RPMI7951 (cell line): ENCODE measurements around the gene PRX. TPM values are rescaled to one million over a fixed set of nuclear protein-coding genes. Genes with fewer than 3 reads are reported as not detected.
"Not testable (repeated sequence)": the region's sequence is repeated elsewhere in the genome, so short reads cannot be mapped to it uniquely, and the experiment has no call there.

Source experiments
- DNase-seq: peaks from one replicate; pipeline ENCODE4 v3.0.0-alpha.2; 2012; ENCODE audit warnings: low read depth
- total RNA-seq: library from RNA; depleted of rRNA; stranded (reverse); fragments of >200 nt; shearing (Covaris generic); gene quantifications from 2 replicates; pipeline ENCODE4 v1.2.3, GENCODE V29; 2014

Gene PRX
- total RNA-seq, 1 experiment from 2014 or later, result 0.72 TPM

DNA sequence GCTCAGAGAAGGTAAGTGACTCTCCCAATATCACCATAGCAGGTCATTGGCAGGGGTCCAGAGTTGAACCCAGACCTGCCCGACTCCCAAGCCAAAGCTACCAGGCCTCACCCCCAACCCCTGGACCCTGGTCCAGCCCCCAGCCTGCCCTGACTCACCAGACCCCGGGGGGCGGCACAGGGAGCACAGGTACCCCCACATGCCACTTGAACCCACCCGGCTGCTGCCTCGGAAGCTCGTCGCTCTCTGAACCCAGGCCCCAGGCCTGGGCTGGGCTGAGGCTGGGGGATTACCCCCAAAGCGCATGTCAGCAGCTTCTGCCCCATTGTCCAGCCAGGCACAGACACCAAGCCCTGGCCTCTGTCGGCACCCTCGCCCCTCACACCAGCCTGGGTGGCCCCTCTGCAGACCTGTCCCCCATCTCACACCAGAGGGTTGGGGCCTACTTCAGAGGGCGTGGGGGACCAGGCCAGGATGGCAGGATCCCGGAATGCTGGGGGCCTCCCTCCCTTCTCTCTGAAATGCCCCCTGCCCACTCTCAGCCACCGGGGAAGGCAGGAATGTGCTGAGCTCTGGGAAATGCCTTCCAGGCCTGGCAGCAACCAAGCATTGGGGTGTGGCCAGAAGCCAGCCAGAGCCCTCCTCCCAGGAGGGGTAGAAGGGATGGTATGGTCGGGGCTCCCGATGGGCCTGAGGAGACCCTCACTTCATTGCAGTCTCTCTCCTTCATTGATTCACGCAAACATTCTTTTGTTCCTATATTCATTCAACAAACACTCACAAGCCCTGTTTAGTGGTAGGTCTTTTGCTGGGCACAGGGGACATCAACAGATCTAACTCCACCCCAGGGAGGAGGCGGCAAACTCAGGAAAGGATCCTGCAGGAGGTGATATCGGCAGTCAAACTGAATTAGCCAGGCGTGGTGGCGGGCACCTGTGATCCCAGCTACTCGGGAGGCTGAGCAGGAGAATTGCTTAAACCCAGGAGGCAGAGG is 1.7 kb upstream of the PRX start:
- no peak for DNase-seq

DNA sequence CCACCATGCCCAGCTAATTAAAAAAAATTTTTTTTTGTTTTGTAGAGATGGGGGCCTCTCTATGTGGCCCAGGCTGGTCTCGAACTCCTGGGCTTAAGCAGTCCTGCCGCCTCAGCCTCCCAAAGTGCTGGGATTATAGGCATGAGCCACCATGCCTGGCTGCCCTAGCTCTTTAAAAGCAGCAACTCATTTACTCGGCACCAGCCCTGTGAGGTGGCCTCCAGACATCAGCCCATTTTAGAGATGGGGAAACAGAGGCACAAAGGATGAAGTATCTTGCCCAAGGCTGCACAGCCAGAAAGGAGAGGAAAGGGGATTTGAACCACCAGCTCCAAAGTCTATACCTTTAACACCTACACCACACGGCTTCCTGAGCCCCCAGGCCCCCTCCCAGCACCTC is 312 bp downstream of the PRX start:
- DNase-seq, result no peak

DNA sequence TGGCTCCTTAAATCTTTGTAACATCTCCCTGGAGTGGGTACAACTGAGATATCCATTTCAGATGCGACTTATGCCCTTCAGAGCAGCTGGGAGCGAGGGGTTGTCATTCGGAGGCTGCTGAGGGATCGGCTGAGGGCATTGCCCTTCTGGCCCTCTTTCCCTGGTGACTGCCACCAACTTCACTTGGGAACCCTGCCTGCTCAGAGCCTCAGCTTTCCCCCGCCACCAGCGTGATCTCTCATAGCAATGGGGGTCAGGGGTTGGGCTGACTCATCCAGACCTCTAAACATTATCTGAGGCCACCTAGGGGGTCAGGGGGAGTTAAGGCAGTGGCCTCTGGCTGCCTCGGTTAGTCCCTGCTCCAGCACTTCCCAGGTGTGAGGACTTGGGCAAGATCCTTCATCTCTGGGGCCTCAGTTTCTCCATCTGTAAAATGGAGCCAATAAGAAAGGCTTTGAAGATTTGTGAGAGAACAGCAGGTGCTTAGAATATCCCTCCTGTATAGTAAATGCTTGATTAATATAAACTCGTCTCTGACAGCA is 1.1 kb downstream of the PRX start:
- no peak for DNase-seq

DNA sequence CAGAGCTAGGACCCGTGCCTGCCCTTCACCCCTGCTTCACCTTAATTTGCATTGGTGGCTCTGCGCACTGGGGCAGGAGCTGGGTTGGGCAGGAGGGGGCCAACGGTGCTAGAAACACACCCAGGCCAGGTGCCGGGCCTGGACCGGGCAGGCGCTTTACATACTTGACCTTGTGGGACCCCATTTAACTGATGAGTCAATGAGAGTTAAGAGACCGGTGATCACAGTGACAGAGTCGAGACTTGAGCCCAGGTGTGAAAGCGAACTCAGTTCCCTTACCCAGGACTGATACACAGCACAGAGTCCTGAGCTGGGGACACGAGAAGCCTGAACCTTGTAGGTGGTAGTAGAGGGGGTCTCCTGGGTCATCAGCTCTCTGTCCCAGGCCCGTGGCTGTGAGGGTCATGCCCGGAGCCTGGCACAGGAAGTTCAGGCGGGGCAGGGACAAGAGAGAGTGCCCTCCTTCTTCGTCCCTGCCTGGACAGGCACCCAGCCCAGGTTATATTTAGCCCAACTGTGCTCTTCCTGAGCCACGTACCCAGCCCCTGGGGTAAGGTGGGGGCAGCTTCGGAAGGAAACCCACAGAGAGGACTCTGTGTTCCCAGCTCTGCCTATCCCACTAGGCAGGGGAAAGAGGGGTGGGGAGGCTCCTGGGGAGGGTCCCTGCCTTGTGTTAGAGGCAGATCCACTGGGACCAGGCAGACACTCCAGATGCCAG is 1.9 kb downstream of the PRX start:
- DNase-seq, result no peak

DNA sequence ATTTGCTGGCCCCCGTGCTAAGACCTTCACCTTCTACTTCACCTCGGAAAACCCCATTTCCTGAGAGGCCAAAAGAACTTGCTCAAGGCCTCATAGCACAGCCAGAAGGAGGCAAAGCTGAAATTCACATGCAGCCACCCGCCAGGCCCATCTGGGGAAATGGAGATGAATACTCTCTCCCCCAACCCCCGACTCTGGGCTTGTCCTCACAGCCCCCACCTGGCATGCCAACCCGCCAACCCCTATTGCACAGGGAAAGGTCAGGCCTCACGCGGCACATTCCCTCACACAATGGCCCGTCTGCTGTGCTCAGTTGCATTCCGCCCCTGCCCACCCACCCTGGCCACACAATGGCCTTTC is 3.2 kb downstream of the PRX start:
- DNase-seq, result no peak

DNA sequence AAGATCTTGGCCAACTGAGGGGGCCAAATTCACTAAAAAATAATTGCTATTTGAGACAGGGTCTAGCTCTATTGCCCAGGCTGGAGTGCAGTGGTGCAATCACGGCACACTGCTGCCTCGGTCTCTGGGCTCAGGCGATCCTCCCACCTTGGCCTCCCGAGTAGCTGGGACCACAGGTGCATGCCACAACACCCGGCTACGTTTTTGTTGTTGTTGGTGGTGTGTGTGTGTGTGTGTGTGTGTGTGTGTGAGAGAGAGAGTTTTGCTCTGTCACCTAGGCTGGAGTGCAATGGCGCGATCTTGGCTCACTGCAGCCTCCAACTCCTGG is 4.6 kb downstream of the PRX start:
- DNase-seq, result not testable (repeated sequence)

DNA sequence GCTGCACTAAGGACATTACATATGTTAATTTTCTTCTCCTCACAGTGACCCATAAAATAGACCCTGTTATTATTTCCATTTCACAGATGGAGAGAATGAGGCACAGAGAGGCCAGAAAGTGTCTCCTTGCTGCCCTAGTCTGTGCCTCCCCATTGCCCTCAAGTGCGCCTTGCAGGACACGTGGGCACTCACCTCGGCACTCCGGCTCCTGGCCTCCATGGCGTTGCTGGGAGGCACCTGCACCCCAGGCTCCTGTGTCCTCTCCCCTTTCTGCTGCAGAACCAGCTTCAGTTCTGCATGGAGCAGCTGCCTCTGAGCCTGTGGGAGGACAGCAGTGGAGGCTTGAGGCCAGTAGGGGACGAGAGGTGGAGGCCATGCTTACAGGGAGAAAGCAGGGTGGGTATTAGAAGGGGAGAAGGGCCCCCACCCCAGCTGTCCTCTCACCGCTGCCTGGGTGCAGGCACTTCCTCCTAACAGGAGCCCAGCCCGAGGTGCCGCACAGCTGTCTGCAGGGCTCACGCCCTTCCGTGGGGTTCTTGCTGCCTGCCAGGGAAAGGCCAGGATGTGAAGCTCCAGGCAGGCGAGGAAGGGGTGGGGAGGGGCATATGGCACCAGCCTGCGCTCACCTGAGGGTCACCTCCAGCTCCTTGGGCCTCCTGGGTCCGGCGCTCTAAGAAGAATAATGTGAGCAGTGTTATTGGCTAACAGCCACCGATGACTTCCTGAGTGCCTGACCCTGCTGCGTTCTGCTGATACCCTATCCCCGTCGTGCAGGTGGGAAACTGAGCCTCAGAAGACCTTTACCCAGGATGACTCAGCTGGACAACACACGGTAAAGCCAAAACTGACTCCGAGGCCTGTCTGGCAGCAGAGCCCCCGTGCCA is 5.2 kb downstream of the PRX start:
- DNase-seq, result no peak

DNA sequence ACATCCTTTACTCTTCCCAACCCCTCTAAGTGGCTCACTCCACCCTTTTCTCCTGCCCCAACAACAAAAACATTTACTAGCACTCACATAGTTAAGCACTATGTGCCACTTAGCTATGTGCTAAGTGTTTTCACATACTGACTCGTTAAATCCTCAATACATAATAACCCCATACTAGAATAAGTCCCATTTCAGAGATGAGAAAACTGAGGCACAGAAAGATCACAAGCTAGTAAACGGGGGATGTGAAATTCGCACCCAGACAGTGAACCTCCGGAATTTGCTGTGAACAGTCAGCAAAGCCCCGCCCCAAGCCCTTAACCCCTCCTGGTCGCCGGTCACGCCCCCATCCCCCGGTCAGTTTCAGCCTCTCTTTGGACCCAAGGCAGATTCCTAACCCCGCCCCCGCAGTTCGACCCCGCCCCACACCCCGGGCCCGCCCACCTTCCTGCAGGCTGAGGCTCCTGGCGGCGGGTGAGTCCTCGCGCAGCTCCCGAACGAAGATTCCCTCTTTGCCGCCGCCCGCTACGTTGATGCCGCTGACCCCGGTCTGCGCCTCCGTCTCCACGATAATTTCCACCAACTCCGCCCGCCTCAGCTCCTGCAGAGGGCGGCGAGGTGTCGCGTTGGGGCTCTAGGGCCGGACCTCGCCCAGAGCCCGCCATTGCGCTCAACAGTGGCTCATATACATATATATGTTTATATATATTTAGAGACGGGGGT is 9.8 kb downstream of the PRX start:
- DNase-seq, result peak; percentile 88

DNA sequence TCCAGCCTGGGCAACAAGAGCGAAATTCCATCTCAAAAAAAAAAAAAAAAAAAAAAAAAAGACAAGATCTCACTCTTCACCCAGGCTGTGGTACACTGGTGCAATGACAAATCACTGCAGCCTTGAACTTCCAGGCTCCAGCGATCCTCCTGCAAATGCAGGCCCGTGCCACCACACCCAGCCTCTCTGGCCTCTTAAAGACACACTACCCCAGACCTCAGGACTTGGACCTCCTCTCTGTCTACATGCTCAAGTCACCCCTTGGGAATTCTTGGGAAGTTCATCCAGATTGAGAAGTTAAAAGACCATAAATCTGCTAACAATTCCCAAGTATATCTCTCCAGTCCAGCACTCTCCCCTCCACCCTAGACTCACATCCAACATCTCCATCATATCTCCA is 12.6 kb downstream of the PRX start:
- no peak for DNase-seq

DNA sequence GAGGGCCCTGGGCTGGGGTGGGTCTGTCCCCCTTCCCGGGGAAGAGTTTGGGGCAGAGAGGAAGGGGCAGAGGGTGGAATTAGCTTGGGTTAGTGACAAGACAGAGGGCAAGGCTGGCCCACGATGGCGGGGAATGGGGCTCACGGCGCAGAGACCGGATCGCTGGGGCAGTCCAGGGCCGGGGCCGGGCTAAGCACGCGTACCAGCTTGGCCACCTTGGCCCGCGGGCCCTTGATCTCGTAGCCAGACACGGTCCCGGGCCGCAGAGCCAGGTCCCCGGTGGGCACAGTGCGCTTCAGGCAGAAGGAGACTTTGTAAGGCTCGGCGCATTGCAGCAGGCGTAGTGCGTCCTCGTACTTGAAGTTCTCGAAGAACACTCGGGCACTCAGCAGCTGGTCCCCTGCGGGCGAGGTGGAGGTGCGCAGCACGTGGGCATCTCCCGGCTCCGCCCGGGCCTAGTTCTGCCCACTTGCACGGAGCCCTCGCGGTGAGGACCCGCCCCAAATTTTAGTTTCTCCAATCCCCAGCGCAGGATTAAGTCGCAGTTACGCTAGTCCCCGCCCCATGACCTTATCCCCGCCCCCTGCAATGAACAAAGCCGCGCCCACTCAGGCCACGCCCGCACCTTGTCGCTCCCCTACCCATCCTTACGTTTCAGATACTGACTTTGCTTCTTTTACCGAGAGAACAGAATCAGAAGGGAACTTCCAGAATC is 14.6 kb downstream of the PRX start:
- peak; percentile 66 for DNase-seq

DNA sequence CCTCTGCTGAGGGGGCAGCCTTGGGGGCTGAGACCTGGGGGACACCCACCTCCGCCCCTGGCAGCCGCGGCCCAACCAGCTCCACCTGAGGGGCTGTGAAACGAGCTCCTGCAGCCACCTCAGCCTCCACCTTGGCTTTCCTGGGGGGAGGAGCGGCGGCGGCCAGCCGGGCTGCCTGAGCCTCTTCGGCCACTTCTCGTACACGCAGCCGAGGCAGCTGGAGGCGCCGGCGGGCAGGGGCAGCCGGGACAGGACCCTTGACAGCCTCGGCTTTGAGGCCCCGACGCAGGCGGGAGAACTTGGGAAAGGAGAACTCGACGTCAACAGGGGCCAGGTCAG is 15.6 kb downstream of the PRX start:
- DNase-seq, result no peak

DNA sequence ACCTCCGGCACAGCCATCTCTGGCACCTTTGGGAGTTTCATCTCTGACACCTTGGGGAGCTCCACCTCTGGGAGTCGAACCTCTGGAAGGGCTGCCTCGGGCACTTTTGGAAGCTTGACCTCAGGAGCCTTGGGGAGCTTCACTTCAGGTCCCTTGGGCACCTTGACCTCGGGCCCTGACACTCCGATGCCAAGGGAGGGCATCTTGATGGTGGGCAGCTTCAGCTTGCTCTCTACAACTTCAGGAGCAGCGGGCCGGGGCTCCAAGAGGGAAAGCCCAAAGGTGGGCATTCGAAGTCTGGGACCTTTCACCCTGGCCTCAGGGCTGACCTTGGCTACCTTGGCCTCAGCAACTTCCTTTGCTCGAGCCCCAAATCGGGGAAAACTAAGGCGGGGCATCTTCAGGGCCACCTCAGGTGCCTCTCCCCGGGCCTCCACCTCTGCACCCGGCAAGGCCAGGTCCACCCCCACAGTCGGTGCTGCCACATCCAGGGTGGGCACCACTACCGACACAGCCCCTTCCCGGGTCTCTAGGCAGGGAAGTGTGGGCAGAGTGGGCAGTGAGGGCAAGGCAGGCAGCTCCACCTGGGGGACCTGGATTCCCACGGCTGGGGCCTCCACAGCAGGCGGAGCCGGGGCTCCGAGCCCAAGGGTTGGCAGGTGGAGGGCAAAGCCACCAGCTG is 16.2 kb downstream of the PRX start:
- DNase-seq, result no peak

DNA sequence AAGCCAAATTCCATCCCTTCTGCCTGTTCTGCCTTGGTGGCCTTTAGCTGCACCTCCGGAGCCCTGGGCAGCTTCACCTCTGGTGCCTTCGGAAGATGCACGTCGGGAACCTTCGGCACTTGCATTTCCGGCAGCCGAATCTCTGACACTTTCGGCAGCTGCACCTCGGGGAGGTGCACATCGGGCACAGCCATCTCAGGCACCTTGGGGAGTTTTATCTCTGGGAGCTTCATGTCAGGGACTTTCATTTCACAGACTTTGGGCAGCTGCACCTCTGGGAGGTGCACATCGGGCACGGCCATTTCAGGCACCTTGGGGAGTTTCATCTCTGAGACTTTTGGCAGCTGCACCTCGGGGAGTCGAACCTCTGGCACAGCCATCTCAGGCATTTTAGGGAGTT is 17.2 kb downstream of the PRX start:
- no peak for DNase-seq

DNA sequence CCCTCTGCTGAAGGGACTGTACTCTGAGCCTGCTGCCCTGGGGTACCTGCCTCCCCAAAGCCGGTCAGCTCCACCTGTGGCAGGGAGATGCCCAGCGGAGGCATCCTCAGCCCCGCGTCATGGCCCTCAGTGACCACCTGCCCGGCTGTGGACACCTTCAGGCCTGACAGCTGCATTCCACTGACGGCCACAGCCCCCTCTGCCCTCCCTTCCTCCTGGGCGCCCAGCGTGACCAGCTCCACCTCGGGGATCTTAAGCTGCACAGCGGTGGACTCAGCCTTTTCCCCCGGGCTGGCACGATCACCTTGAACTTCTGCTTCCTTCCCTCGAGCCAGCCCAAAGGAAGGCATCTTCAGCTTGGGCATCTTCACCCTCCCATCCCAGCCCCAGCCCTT is 18.4 kb downstream of the PRX start:
- DNase-seq, result no peak

DNA sequence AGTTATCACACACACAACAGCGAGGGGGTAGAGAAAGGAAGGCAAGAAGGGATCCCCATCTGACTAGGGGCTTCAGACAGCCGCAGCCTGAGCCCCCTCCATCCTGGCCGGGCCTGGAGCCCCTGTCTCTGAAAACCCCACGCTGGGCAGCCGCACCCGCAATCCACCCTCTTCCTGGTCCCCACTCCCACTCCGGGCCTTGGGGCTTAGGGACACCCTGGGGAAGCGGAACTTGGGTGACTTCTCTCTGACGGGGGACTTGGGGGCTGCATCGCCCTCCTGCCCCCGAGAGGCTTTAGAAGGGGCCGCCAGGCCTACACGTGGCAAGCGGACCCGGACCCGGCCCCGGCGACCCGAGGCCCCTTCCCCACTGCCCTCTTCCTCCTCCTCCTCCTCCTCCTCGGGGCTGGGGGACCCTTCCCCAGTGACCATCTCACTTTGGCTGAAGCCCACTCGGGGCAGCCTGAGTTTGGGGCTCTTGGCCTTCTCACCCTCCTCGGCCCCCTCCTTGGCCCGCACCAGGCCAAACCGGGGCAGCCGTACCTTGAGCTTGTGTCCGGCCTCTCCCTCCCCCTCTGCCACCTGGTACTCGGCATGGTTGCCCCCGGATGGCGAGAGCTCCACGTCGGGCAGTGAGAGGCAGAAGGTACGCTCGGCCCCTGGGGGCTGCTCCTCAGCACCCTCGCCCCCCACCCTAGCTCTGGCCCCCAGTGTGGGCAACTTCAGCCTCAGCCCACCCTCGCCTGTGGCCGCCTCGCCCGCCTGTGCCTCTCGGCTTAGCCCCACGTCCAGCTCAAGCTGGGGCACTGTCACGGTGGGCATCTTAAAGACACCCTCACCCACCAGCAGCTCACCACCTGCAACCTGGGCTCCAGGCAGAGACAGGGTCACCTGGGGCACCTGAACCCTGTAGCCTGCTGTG is 19.0 kb downstream of the PRX start:
- DNase-seq, result no peak

DNA sequence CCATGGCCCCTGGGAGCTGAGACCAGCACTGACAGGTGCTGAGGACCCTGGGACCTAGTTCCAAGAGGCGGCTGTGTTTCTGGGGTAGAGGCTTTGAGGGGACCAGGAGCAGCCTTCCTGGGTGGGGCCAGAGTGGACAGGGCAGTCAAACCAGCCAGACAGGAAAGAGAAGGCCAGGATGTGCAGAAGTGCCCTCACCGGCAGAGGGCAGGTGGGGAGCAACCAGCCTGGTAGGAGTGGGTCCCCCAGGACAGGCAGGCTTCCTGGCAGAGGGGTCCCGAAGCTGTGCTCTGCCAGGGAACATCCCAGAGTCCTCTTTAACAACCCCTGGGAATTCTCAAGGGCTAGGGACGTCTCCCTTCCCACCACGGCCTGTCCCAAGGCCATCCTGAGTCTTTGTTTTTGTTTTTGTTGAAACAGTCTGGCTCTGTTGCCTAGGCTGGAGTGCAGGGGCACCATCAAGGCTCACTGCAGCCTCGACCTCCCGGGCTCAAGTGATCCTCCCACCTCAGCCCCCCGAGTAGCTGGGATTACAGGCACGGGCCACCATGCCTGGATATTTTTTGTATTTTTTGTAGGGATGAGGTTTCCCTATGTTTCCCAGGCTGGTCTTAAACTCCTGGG is 20.2 kb downstream of the PRX start:
- DNase-seq, result peak; percentile 27

DNA sequence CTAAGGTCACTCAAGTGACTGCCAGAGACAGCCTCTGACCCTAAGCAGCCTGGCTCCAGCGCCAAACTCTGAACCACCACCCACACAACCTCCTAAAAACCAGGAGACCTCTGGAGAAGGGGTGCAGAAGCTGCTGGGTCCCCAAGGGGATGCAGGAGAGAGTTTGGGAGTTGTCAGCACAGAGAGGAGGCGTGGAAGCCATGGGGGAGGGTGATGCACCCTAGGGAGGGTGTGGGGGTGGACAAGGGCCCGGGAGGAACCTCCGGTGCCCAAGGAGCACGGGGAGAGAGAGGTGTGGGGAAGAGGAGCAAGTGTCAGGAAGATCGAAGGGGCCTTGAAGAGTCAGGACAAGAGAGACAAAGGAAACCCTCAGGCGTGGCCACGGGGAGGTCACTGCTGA is 21.1 kb downstream of the PRX start:
- no peak for DNase-seq

DNA sequence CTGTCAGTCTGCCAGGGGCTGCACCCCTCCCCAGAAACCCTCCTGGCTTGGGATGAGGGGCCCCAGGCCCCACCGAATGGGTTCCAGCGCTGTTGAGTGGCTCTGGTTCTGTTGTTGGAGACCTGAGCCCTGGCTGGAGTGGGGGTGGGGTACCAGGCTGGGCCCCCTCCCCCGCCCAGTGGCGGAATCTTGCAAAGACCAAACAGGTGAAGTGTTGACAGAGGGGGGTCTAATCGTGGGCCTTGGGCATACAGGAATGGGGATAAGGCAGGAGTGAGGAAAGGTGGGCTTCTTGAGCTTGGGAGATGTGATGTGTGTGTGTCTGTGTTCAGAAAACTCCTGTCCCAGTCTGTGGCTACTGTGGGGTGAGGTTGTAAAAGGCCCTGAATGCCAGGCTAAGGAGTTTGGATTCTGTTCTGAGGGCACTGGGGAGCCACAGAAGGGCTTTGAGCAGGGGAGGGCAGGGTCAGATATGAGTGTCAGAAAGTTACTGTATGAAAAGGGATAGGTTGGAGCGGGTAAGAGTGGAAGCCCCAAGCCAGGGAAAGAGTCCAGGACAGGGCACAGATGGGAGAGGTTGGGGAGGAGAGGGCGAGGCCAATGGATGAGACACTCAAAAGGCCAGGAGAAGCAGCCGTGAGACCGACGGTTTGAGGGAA is 23.0 kb downstream of the PRX start, which contains the start of gene HIPK4:
Gene HIPK4, minus strand, starts transcription at position 98 of the 659 bp plus-strand sequence. CDS start 279 bp downstream, outside the sequence.
- no peak for DNase-seq
